Natural killer cell treated with Interleukin-12 subunit alpha and Interleukin-12 subunit beta and Interleukin-15 and Interleukin-18, amount 100 ng/mL, for 72 hours (primary cell): Measurements from ENCODE around the gene SLC22A23. TPM values are rescaled to one million over a fixed set of nuclear protein-coding genes. Genes with fewer than 3 reads are reported as not detected.
"Not testable (repeated sequence)": the region's sequence is repeated elsewhere in the genome, so short reads cannot be mapped to it uniquely, and the experiment has no call there.

Experiments used
- ATAC-seq, 2 donors: fragments of 150-1000 bp; cut with Tn5 transposase in 1 of 2; sonication (Bioruptor Pico), chemical (Tn5 transposase) in 1 of 2; 2 replicates each; pipeline ENCODE4 v1.10.0; 2021
- DNase-seq: peaks from one replicate; pipeline ENCODE4 v3.0.0; 2022; ENCODE audit warnings: low spot score
- H3K27ac Mint-ChIP-seq, 2 donors: 1 replicate in 1 of 2; 2 replicates in 1 of 2; pipeline ENCODE4 v1.8.0; 2022; ENCODE audit warnings: mixed read lengths in 2 of 2, mild to moderate bottlenecking in 1 of 2, moderate library complexity in 1 of 2
- H3K27me3 Mint-ChIP-seq, 2 donors: 1 replicate in 1 of 2; 2 replicates in 1 of 2; pipeline ENCODE4 v1.8.0; 2022; ENCODE audit warnings: mixed read lengths in 2 of 2
- H3K36me3 Mint-ChIP-seq: one replicate; pipeline ENCODE4 v1.8.0; 2022; ENCODE audit warnings: mixed read lengths
- H3K4me1 Mint-ChIP-seq, 2 donors: 1 replicate in 1 of 2; 2 replicates in 1 of 2; pipeline ENCODE4 v1.8.0; 2022; ENCODE audit warnings: low read depth in 2 of 2, mixed read lengths in 2 of 2, mild to moderate bottlenecking in 1 of 2
- H3K4me3 Mint-ChIP-seq: one replicate; pipeline ENCODE4 v1.8.0; 2022; ENCODE audit warnings: mixed read lengths
- H3K9me3 Mint-ChIP-seq: 2 replicates; pipeline ENCODE4 v1.8.0; 2022; ENCODE audit warnings: mixed read lengths
- total RNA-seq, 2 donors: library from RNA; stranded (reverse); gene quantifications; one replicate each; pipeline ENCODE4 v1.2.3, GENCODE V29; 2022

The SLC22A23 gene
- total RNA-seq, 2 donors from 2014 or later = 0.11 to 0.14 TPM

GRCh38 chr6:3392930-3393835 lies 63.7 kb downstream of the SLC22A23 start:
- H3K4me1 Mint-ChIP-seq = no peaks in the 10 kb centered on the region
- no peaks in the 10 kb centered on the region for H3K36me3 Mint-ChIP-seq
- no peaks in the 10 kb centered on the region for H3K9me3 Mint-ChIP-seq
- ATAC-seq (no peak), DNase-seq (no peak)
- H3K27ac Mint-ChIP-seq = no peak overlapping the region
- H3K4me3 Mint-ChIP-seq = no peak overlapping the region
- peaks cover 0 to 2% of the 10 kb centered on the region in 2 donors for H3K27me3 Mint-ChIP-seq

GRCh38 chr6:3391902-3392458 lies 64.9 kb downstream of the SLC22A23 start:
- Mint-ChIP-seq H3K4me3 (no peak overlapping the region), H3K4me1 (no peaks in the 10 kb centered on the region), H3K36me3 (no peaks in the 10 kb centered on the region), H3K9me3 (no peaks in the 10 kb centered on the region), H3K27ac (no peak overlapping the region), H3K27me3 (peaks cover 4 to 6% of the 10 kb centered on the region in 2 donors)
- DNase-seq = no peak
- peak in 1 of 2 donors; percentile 16 for ATAC-seq

- H3K36me3 Mint-ChIP-seq = no peaks in the 10 kb centered on the region
- H3K9me3 Mint-ChIP-seq = no peaks in the 10 kb centered on the region
- DNase-seq (no peak), ATAC-seq (no peak)
- no peak overlapping the region for H3K4me3 Mint-ChIP-seq
- H3K27ac Mint-ChIP-seq = no peak overlapping the region
- peaks cover 6 to 10% of the 10 kb centered on the region in 2 donors for H3K27me3 Mint-ChIP-seq
- H3K4me1 Mint-ChIP-seq = no peaks in the 10 kb centered on the region
Measured at GRCh38 chr6:3390698-3391097, 66.2 kb downstream of the SLC22A23 start.

GRCh38 chr6:3389390-3390167 lies 67.3 kb downstream of the SLC22A23 start:
- no peak for DNase-seq
- no peak overlapping the region for H3K4me3 Mint-ChIP-seq
- H3K27ac Mint-ChIP-seq = no peak overlapping the region
- H3K27me3 Mint-ChIP-seq = peaks cover 12 to 14% of the 10 kb centered on the region in 2 donors
- no peaks in the 10 kb centered on the region for H3K36me3 Mint-ChIP-seq
- no peaks in the 10 kb centered on the region for H3K9me3 Mint-ChIP-seq
- ATAC-seq = no peak
- H3K4me1 Mint-ChIP-seq = no peaks in the 10 kb centered on the region

- no peaks in the 10 kb centered on the region for H3K36me3 Mint-ChIP-seq
- H3K27ac Mint-ChIP-seq = no peak overlapping the region
- ATAC-seq = no peak
- peaks cover 13 to 15% of the 10 kb centered on the region in 2 donors for H3K27me3 Mint-ChIP-seq
- no peaks in the 10 kb centered on the region for H3K4me1 Mint-ChIP-seq
- no peak for DNase-seq
- no peak overlapping the region for H3K4me3 Mint-ChIP-seq
- no peaks in the 10 kb centered on the region for H3K9me3 Mint-ChIP-seq
Measured at GRCh38 chr6:3388786-3389185, 68.1 kb downstream of the SLC22A23 start.

- H3K36me3 Mint-ChIP-seq = no peaks in the 10 kb centered on the region
- no peaks in the 10 kb centered on the region for H3K4me1 Mint-ChIP-seq
- no peak overlapping the region for H3K4me3 Mint-ChIP-seq
- DNase-seq (no peak), ATAC-seq (peak; percentile 22 to 43)
- no peak overlapping the region for H3K27ac Mint-ChIP-seq
- H3K27me3 Mint-ChIP-seq = peaks cover 21 to 27% of the 10 kb centered on the region in 2 donors
- H3K9me3 Mint-ChIP-seq = no peaks in the 10 kb centered on the region
Measured at GRCh38 chr6:3386374-3386857, 70.4 kb downstream of the SLC22A23 start.

- ATAC-seq (no peak), DNase-seq (no peak)
- no peak overlapping the region for H3K4me3 Mint-ChIP-seq
- H3K27me3 Mint-ChIP-seq = peaks cover 21 to 27% of the 10 kb centered on the region in 2 donors
- H3K36me3 Mint-ChIP-seq = no peaks in the 10 kb centered on the region
- H3K4me1 Mint-ChIP-seq = no peaks in the 10 kb centered on the region
- H3K27ac Mint-ChIP-seq = no peak overlapping the region
- H3K9me3 Mint-ChIP-seq = no peaks in the 10 kb centered on the region
Measured at GRCh38 chr6:3385660-3386151, 71.1 kb downstream of the SLC22A23 start.

GRCh38 chr6:3385181-3385580 lies 71.7 kb downstream of the SLC22A23 start:
- peaks cover 21 to 27% of the 10 kb centered on the region in 2 donors for H3K27me3 Mint-ChIP-seq
- not testable (repeated sequence) for H3K36me3 Mint-ChIP-seq, DNase-seq, ATAC-seq, H3K4me3 Mint-ChIP-seq, H3K9me3 Mint-ChIP-seq, H3K27ac Mint-ChIP-seq, H3K4me1 Mint-ChIP-seq

- Mint-ChIP-seq H3K9me3 (no peaks in the 10 kb centered on the region), H3K4me3 (no peak overlapping the region), H3K27ac (no peak overlapping the region), H3K27me3 (peaks cover 25 to 33% of the 10 kb centered on the region in 2 donors), H3K4me1 (no peaks in the 10 kb centered on the region), H3K36me3 (no peaks in the 10 kb centered on the region)
- no peak for ATAC-seq
- DNase-seq = no peak
Measured at GRCh38 chr6:3384241-3385143, 72.4 kb downstream of the SLC22A23 start.

GRCh38 chr6:3383525-3383924 lies 73.3 kb downstream of the SLC22A23 start:
- Mint-ChIP-seq H3K27ac (no peak overlapping the region), H3K36me3 (no peaks in the 10 kb centered on the region), H3K4me3 (no peak overlapping the region), H3K27me3 (peaks cover 28 to 39% of the 10 kb centered on the region in 2 donors), H3K4me1 (no peaks in the 10 kb centered on the region), H3K9me3 (no peaks in the 10 kb centered on the region)
- DNase-seq (no peak), ATAC-seq (no peak)

- Mint-ChIP-seq H3K4me1 (peaks cover 0 to 6% of the 10 kb centered on the region in 2 donors), H3K4me3 (no peak overlapping the region), H3K9me3 (no peaks in the 10 kb centered on the region), H3K36me3 (no peaks in the 10 kb centered on the region), H3K27ac (no peak overlapping the region), H3K27me3 (peaks cover 30 to 33% of the 10 kb centered on the region in 2 donors)
- DNase-seq (no peak), ATAC-seq (no peak)
Measured at GRCh38 chr6:3382326-3383279, 74.2 kb downstream of the SLC22A23 start.
